Measurements from ENCODE around the gene FAM83E. TPM values are rescaled to one million over a fixed set of nuclear protein-coding genes. Genes with fewer than 3 reads are reported as not detected.

Gene FAM83E
- total and polyA plus RNA-seq, 2 of the 8 experiments (the other 6 are each of a cell fraction or from before 2014, with no cell fraction given), result 1.8 to 5.3 TPM

DNA sequence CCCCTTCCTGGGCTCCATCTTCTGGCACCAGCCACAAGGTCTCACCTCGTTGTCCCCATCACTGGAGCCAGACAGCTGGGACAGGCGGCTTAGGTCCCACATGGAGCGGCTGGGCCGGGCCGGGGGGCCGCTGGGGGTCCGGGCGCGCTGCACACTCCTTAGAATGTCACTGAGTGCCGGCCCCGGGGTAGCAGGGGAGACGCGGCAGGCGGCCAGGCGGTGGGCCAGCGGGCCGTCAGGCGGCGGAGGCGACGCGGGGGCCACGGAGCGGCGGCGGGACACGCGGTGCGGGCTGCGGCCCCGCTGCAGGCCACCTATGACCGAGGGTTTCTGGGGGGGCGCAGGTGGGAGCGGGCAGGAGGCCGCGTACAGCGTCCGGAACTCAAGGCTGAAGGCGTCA, 11.4 kb downstream of the FAM83E start:
- Histone ChIP-seq H3K9ac (replicated peaks in 1 of 4; ENCODE audit: extremely low read depth in 1 of 4, low read depth in 3 of 4, low read length in 3 of 4) (no peak overlapping the region), H3K9me3 (ENCODE audit: insufficient read depth in 2 of 2, low read depth in 1 of 2, low read length in 1 of 2) (no peaks in the 10 kb centered on the region), H3K36me3 (ENCODE audit: control insufficient read depth in 2 of 4, insufficient read depth in 4 of 4, low read length in 3 of 4) (no peaks in the 10 kb centered on the region), H2BK15ac (ENCODE audit: low read length) (no peak overlapping the region), H2BK12ac (ENCODE audit: low read depth, low read length) (no peak overlapping the region), H2BK5ac (ENCODE audit: low read depth, low read length) (no peak overlapping the region), H3K56ac (replicated peaks; ENCODE audit: insufficient read length, low read depth, low read length) (no peak overlapping the region), H2BK20ac (ENCODE audit: low read length) (no peak overlapping the region), H3K23me2 (ENCODE audit: low read depth, low read length) (no peaks in the 10 kb centered on the region; the same call in 1 of the 2 replicates), H4K5ac (ENCODE audit: insufficient read length, low read depth, low read length) (no peak overlapping the region), H3K79me1 (ENCODE audit: low read depth, low read length) (no peaks in the 10 kb centered on the region), H3K79me2 (ENCODE audit: control insufficient read depth in 1 of 2, insufficient read depth in 2 of 2, low read length in 2 of 2) (no peaks in the 10 kb centered on the region), H3K23ac (ENCODE audit: insufficient read length) (no peak overlapping the region), H3K4me2 (ENCODE audit: insufficient read depth in 1 of 2, low read depth in 2 of 2, low read length in 2 of 2) (no peak overlapping the region), H2AK5ac (ENCODE audit: low read depth, low read length) (no peak overlapping the region), H2BK120ac (replicated peaks; ENCODE audit: low read depth, low read length) (no peak overlapping the region), H3K27me3 (replicated peaks in 1 of 4; ENCODE audit: control insufficient read depth in 3 of 4, extremely low read depth in 1 of 4, insufficient read depth in 3 of 4, low read length in 3 of 4) (no peaks in the 10 kb centered on the region), H4K91ac (replicated peaks; ENCODE audit: insufficient read length, low read length) (no peak overlapping the region), H3K4me3 (ENCODE audit: extremely low read depth in 1 of 4, insufficient read depth in 2 of 4, low read depth in 3 of 4, low read length in 4 of 4) (no peak overlapping the region), H3K18ac (ENCODE audit: extremely low read depth, low read length) (no peak overlapping the region), H4K20me1 (replicated peaks in 1 of 2; ENCODE audit: control insufficient read depth in 1 of 2, insufficient read depth in 2 of 2, low read length in 2 of 2) (peaks cover 2% of the 10 kb centered on the region in 2 experiments), H3K4ac (replicated peaks; ENCODE audit: insufficient read length, low read depth, low read length) (no peak overlapping the region), H2AFZ (ENCODE audit: low read length) (no peak overlapping the region), H3K27ac (ENCODE audit: low read depth, low read length) (no peak overlapping the region), H4K8ac (ENCODE audit: extremely low read depth, insufficient read depth, low read length) (peak overlapping the region; percentile 79; the same call in 1 of the 2 replicates), H3K4me1 (replicated peaks in 1 of 4; ENCODE audit: control insufficient read depth in 3 of 4, insufficient read depth in 4 of 4, low read length in 3 of 4) (no peaks in the 10 kb centered on the region), H3K14ac (ENCODE audit: insufficient read length) (no peak overlapping the region)
- WGBS, 2 experiments (ENCODE audit: extremely low coverage in 1 of 2, insufficient coverage in 1 of 2, insufficient read length in 1 of 2, insufficient replicate concordance in 2 of 2, low coverage in 1 of 2, low lambda C conversion rate in 2 of 2, missing lambda C conversion rate in 1 of 2), result 93% methylated on average over 39 of the region's 39 CpGs; no CpG with 5 or more reads in 1 of the 2 experiments
- POLR2A ChIA-PET (ENCODE audit: partially characterized antibody), result interaction anchor here (27.0 kb wide), 1 partner anchor 19 kb away, joined by 788 read pairs; the partner anchor contains the start of genes DBP, FAM83E, RPL18 and SPHK2
- DNase-seq (ENCODE audit: low read depth in 1 of 2, low spot score in 2 of 2), result no peak
- CTCF ChIA-PET (ENCODE audit: partially characterized antibody), result interaction anchor here (0.6 to 1.4 kb wide), 3 partner anchors 114 to 935 kb away, joined by 3 to 4 read pairs (median 4); no protein-coding TSS in a partner anchor
- no peak for FAIRE-seq
- TF ChIP-seq, protein P1, sequence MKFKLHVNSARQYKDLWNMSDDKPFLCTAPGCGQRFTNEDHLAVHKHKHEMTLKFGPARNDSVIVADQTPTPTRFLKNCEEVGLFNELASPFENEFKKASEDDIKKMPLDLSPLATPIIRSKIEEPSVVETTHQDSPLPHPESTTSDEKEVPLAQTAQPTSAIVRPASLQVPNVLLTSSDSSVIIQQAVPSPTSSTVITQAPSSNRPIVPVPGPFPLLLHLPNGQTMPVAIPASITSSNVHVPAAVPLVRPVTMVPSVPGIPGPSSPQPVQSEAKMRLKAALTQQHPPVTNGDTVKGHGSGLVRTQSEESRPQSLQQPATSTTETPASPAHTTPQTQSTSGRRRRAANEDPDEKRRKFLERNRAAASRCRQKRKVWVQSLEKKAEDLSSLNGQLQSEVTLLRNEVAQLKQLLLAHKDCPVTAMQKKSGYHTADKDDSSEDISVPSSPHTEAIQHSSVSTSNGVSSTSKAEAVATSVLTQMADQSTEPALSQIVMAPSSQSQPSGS (IDR thresholded peaks at IDR 0.05; ENCODE audit: low read length), result no peak
- no peak for TF ChIP-seq KDM1A (IDR thresholded peaks at IDR 0.05; ENCODE audit: borderline replicate concordance, low read length)
- no peak for TF ChIP-seq CEBPB (IDR thresholded peaks at IDR 0.05; ENCODE audit: low read depth, low read length)
- TF ChIP-seq CTBP2 (IDR thresholded peaks at IDR 0.05; ENCODE audit: borderline replicate concordance, insufficient read depth, insufficient read length, low read length), result no peak
- TF ChIP-seq RAD21 (IDR thresholded peaks at IDR 0.05 in 1 of 2, conservative IDR thresholded peaks at IDR 0.05 in 1 of 2; ENCODE audit: low read depth in 2 of 2, low read length in 2 of 2), result no peak
- no peak for TF ChIP-seq NRF1 (IDR thresholded peaks at IDR 0.05; ENCODE audit: low read depth, low read length)
- TF ChIP-seq, protein P2, sequence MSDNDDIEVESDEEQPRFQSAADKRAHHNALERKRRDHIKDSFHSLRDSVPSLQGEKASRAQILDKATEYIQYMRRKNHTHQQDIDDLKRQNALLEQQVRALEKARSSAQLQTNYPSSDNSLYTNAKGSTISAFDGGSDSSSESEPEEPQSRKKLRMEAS (IDR thresholded peaks at IDR 0.05), result no peak
- TF ChIP-seq RFX5 (IDR thresholded peaks at IDR 0.05; ENCODE audit: borderline replicate concordance, low read depth, low read length), result no peak
